CD8-positive, alpha-beta T cell (primary cell): ENCODE measurements around the gene KIF7. TPM values are rescaled to one million over a fixed set of nuclear protein-coding genes. Genes with fewer than 3 reads are reported as not detected.

Source experiments
- total RNA-seq, 46 experiments: library from RNA in 2 of 46; stranded (reverse) in 2 of 46; gene quantifications; one replicate each; pipeline ENCODE4 v1.2.3 and lab custom pipeline; 2021 to 2026

Gene KIF7
- total RNA-seq, 2 experiments from 2014 or later, result 0.39 to 0.54 TPM

Other genes with a start within 250 kb of the KIF7 start
- not detected for gene RHCG, start 158.9 kb downstream of the KIF7 start, total RNA-seq
- gene TICRR, start 80.0 kb downstream of the KIF7 start, total RNA-seq, result under 1 TPM in 1 of 2 experiments, not detected in 1; 0.11 TPM
- gene PLIN1, start 23.9 kb upstream of the KIF7 start, total RNA-seq, result not detected
- not detected for gene PEX11A, start 35.3 kb upstream of the KIF7 start, total RNA-seq
- gene WDR93, start 35.3 kb upstream of the KIF7 start, total RNA-seq, result not detected
- under 1 TPM; 0.19 to 0.24 TPM for gene MESP1, start 95.8 kb upstream of the KIF7 start, total RNA-seq
- gene MESP2, start 120.9 kb upstream of the KIF7 start, total RNA-seq, result not detected
- gene ANPEP, start 159.4 kb upstream of the KIF7 start, total RNA-seq, result under 1 TPM; 0.19 to 0.43 TPM
- gene AP3S2, start 238.5 kb upstream of the KIF7 start, total RNA-seq, result 10 to 100 TPM; 14.2 to 16.0 TPM